Lower leg skin (tissue), 4 donors: ENCODE results near the gene ACAT2. TPM values are rescaled to one million over a fixed set of nuclear protein-coding genes. Genes with fewer than 3 reads are reported as not detected.

Experiments used
- DNase-seq, 2 donors: peaks; one replicate each; pipeline ENCODE4 v3.0.0-alpha.2; 2019; ENCODE audit warnings: low spot score in 2 of 2
- H3K4me3 ChIP-seq: fragments of 200-600 bp; sonication (generic); 2 replicates; pipeline ENCODE4 v1.5.1; 2017; ENCODE audit warnings: mild to moderate bottlenecking, low read depth; ENCODE audit not compliant: poor library complexity, severe bottlenecking
- CTCF ChIP-seq, 3 donors: fragments of 450-650 bp; IDR thresholded peaks; one replicate each; pipeline ENCODE4 v1.5.1; 2016; ENCODE audit warnings: antibody characterized with exemption in 3 of 3, mild to moderate bottlenecking in 3 of 3, moderate library complexity in 2 of 3
- POLR2A ChIP-seq, 2 donors: fragments of 450-650 bp; IDR thresholded peaks; one replicate each; pipeline ENCODE4 v1.6.1; 2016 to 2017; ENCODE audit warnings: antibody characterized with exemption in 2 of 2, mild to moderate bottlenecking in 1 of 2, moderate library complexity in 1 of 2
- WGBS, 2 donors: methylation state at CpG; one replicate each; pipeline ENCODE4 v1.1.5; 2018; 5-methylcytosine and 5-hydroxymethylcytosine counted together
- intact Hi-C: fragments of 100-400 bp; cut with DNase I; formaldehyde crosslinking; loops from one replicate; pipeline ENCODE4 v1.15.0; 2023; ENCODE audit warnings: low total_unique reads
- total RNA-seq, 4 donors: library from RNA; depleted of rRNA; stranded (reverse); fragments of >200 nt; gene quantifications; one replicate each; pipeline ENCODE4 v1.1.0, GENCODE V29; 2016

ACAT2 gene
- total RNA-seq, 4 donors from 2014 or later: 5.4 to 31.5 (median 13.8) TPM

GRCh38 chr6:159797554-159797953 is 35.7 kb downstream of the ACAT2 start:
- no peak for DNase-seq
- intact Hi-C loops: no loop called here
- no peak overlapping the region for H3K4me3 ChIP-seq
- WGBS, 2 donors: 0 to 75% methylated on average over 1 of the region's 1 CpG
- no peak for TF ChIP-seq POLR2A (IDR thresholded peaks at IDR 0.05)
- no peak for TF ChIP-seq CTCF (IDR thresholded peaks at IDR 0.05)

GRCh38 chr6:159800141-159800865 is 38.5 kb downstream of the ACAT2 start, which contains the start of gene PNLDC1:
TSS of gene PNLDC1 (plus strand) at chr6:159800276. CDS start at chr6:159800308, 32 bp downstream.
- intact Hi-C loops: no loop called here
- TF ChIP-seq CTCF (IDR thresholded peaks at IDR 0.05) (no peak), POLR2A (IDR thresholded peaks at IDR 0.05) (no peak)
- H3K4me3 ChIP-seq: no peak within 1 kb of the TSS
- DNase-seq: no peak
- WGBS, 2 donors: 88 to 91% methylated on average over 50 of the region's 50 CpGs

- no peak overlapping the region for H3K4me3 ChIP-seq
- no peak for DNase-seq
- intact Hi-C loops: no loop called here
- 79 to 94% methylated on average over 8 of the region's 8 CpGs for WGBS, 2 donors
- TF ChIP-seq CTCF (IDR thresholded peaks at IDR 0.05) (no peak), POLR2A (IDR thresholded peaks at IDR 0.05) (no peak)
These were observed 40.1 kb downstream of the ACAT2 start for GRCh38 chr6:159801935-159802334.

GRCh38 chr6:159804504-159804903 is 42.7 kb downstream of the ACAT2 start:
- intact Hi-C loops: no loop called here
- TF ChIP-seq CTCF (IDR thresholded peaks at IDR 0.05): no peak
- TF ChIP-seq POLR2A (IDR thresholded peaks at IDR 0.05): no peak
- WGBS, 2 donors: 81 to 83% methylated on average over 10 of the region's 10 CpGs
- DNase-seq: no peak
- no peak overlapping the region for H3K4me3 ChIP-seq

- H3K4me3 ChIP-seq: no peak overlapping the region
- intact Hi-C loops: no loop called here
- 91 to 93% methylated on average over 6 of the region's 6 CpGs for WGBS, 2 donors
- TF ChIP-seq CTCF (IDR thresholded peaks at IDR 0.05) (no peak), POLR2A (IDR thresholded peaks at IDR 0.05) (no peak)
- DNase-seq: no peak
These were observed 43.7 kb downstream of the ACAT2 start for GRCh38 chr6:159805440-159806020.
